Measurements from ENCODE around the gene CLDN20.
"Not testable (repeated sequence)": the region's sequence is repeated elsewhere in the genome, so short reads cannot be mapped to it uniquely, and the experiment has no call there.

Gene CLDN20

GRCh38 chr6:155271145-155271544 is 7.3 kb downstream of the CLDN20 start:
- no peak for DNase-seq

- no peak for DNase-seq
Observed at GRCh38 chr6:155272353-155273232, 8.8 kb downstream of the CLDN20 start.

DNA sequence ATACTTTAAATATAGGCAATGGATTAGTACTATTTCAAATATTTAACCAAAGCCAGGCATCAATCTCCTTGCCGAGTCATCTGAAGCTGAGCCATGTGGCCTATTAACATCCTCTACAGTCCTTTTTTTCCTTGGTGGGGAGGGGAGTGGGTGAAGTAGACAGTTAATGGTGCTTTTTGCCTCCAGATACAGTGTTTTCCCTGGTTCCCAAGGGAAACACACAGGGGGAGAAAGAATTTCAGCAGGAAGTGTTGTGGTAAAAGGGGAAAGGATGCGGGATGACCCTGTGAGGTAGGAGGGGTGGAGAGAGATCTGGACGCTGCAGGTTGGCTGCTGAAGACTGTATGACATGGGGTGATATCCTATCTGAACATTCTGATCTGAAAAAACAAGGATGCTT is 9.6 kb downstream of the CLDN20 start:
- DNase-seq: no peak

GRCh38 chr6:155274106-155274505 is 10.3 kb downstream of the CLDN20 start:
- DNase-seq: no peak

- DNase-seq: no peak
Observed at GRCh38 chr6:155274533-155274932, 10.7 kb downstream of the CLDN20 start.

DNA sequence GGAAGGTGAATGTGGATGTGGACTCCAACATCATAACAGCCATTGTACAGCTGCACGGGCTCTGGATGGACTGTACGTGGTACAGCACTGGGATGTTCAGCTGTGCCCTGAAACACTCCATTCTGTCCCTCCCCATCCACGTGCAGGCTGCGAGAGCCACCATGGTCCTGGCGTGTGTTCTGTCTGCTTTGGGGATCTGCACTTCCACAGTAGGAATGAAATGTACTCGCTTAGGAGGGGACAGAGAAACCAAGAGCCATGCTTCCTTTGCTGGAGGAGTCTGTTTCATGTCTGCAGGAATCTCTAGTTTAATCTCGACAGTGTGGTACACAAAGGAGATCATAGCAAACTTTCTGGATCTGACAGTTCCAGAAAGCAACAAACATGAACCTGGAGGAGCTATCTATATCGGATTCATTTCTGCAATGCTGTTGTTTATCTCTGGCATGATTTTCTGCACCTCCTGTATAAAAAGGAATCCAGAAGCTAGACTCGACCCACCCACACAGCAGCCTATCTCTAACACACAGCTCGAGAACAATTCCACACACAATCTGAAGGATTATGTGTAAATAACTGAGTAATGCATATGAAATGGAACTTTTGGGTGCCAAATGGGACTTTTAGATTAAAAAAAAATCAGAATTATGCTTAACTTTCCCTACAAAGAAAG is 12.1 kb downstream of the CLDN20 start:
- DNase-seq: no peak

DNA sequence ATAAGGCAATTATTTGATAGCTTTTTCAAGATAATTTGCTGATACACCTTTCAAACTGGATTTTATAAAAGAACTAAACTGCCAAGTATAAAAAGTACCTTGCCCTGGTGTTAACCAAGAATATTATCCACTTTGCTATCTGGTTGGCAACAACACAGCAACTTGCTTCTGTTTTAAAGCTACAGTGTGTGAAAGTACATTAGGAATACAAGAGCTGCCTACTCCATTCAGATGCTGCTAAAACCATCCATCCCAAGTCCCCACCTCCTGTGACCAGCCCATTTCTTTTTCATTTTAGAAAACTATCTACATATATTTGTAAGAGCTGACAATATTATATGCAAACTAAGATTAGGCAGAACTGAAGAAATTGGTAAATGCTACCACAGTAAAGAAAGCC is 12.8 kb downstream of the CLDN20 start:
- no peak for DNase-seq

GRCh38 chr6:155278319-155279049 is 14.7 kb downstream of the CLDN20 start:
- no peak for DNase-seq

DNA sequence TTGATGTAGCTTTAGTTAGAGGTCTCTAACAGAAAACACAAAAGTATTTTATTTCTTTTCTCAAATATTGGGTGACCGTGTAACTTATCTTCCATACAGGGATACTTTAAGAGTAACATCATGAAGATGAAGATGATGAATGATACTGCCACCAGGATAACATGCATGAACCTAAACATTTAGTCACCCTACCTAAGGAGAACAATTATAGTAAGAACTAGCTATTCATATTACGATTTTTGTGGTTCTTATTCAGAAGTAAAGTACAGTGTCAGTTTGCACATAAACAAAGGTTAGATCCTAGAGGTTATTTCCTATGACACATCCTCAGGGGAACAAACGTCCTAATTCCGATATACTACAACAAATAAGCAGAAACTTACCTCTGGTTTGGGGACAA is 21.0 kb downstream of the CLDN20 start:
- no peak for DNase-seq

GRCh38 chr6:155287762-155288161 is 23.9 kb downstream of the CLDN20 start:
- DNase-seq: no peak

- DNase-seq: no peak
Observed at GRCh38 chr6:155290491-155290890, 26.7 kb downstream of the CLDN20 start.

GRCh38 chr6:155291291-155291690 is 27.5 kb downstream of the CLDN20 start:
- DNase-seq: no peak

DNA sequence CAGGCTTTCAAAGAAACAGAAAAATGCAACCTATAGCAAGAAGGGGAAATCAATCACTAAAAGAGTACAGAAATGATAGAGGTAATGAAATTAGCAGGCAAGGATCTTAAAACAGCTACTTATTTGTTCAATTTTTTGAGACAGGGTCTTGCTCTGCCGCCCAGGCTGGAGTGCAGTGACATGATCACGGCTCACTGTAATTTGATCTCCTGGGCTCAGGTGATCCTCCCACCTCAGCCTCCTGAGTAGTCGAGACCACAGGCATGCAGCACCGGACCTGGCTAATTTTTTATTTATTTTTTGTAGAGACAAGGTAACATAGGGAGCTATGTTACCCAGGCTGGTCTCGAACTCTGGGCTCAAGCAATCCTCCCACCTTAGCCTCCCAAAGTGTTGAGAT is 28.9 kb downstream of the CLDN20 start:
- no peak for DNase-seq

- no peak for DNase-seq
Observed at GRCh38 chr6:155297669-155298068, 33.9 kb downstream of the CLDN20 start.

DNA sequence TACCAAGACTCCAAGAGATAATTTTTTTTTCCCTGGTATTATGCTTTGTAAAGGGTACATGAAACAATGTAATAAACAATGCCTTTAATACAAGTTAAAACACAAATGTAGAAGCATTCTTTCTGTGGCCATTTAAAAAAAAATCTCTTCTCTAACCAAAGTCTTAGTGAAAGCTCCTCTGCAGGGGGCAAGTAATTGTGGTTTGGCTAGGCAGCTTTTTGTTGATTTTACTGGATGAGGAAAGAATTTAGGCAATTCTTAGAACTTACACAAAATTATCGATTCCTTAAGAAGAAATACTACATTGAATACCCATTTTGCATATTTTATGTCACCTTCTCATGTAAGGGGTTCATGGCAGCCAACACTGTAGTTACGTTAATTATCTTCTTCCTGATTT is 38.1 kb downstream of the CLDN20 start:
- no peak for DNase-seq

DNA sequence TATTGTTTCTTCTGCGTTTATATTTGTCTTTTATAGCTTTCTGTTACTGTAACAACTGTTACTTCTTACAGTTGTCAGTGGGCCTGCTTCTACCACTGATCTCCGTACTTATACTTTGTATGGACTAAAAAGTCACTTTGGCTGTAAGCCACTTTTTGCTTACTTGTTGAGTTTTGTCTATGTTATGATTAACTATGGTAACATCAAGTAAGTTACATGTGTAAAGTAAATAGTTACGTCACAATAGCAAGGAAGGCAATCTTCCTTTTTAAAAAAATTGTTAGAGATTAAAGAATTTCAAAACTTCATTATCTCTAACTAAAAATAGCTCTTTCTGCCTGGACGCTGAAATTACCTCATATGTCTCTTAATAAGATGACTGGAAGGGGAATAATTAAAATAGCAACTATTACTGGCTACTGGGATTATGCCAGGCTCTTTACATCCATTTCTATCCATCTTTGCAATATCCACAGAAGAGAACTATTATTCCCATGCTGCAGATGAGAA is 39.6 kb downstream of the CLDN20 start:
- DNase-seq: no peak

DNA sequence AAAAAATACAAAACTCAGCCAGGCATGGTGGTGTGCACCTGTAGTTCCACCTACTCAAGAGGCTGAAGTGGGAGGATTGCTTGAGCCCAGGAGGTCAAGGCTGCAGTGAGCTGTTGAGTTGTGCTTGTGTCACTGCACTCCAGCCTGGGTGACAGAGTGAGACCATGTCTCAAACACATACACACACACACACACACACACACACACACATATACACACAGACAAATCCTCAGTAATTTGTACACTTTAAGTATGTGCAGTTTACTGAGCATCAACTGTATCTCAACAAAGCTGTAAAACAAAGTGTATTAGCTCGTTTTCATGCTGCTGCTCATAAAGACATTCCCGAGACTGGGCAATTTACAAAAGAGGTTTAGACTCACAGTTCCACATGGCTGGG is 43.1 kb downstream of the CLDN20 start:
- DNase-seq: no peak

- no peak for DNase-seq
Observed at GRCh38 chr6:155309150-155309549, 45.3 kb downstream of the CLDN20 start.

GRCh38 chr6:155310596-155310995 is 46.8 kb downstream of the CLDN20 start:
- DNase-seq: no peak

GRCh38 chr6:155311086-155311485 is 47.3 kb downstream of the CLDN20 start:
- peak; percentile 52 for DNase-seq

- DNase-seq: no peak
Observed at GRCh38 chr6:155311583-155311982, 47.8 kb downstream of the CLDN20 start.

GRCh38 chr6:155312950-155313349 is 49.1 kb downstream of the CLDN20 start:
- not testable (repeated sequence) for DNase-seq

DNA sequence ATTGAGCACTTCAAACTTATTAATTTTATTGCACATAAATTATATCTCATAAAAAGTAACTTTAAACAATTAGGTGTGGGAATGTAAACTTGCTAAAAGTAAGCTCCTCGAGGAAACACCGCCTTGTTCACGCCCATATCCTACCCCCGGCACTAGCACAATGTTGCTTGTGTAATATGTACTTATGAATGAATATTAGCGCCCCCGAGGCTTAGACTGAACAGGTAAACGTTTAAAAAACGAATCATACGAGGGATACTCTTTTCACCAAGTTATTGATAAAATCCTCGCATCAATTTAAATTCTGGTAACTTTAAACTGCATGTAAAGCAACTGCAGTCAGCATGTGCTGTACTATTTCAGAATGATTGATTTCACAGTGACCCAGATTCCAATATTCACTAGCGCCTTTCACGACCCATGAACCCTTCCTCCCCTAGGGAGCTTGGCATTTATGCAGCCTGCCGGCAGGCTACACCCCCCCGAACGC is 49.8 kb downstream of the CLDN20 start:
- DNase-seq: no peak

Measured in NCI-H2029 treated with DMSO at 0.1 percent for 48 hours (cell line).